CD4-positive, alpha-beta T cell treated with Interferon alpha-2 for 1 hour (primary cell): ENCODE data around the gene TMEM52.

Experiments used
- DNase-seq, 2 donors: peaks; one replicate each; pipeline ENCODE4 v3.0.0-alpha.2; 2020 to 2022

The TMEM52 gene

DNA sequence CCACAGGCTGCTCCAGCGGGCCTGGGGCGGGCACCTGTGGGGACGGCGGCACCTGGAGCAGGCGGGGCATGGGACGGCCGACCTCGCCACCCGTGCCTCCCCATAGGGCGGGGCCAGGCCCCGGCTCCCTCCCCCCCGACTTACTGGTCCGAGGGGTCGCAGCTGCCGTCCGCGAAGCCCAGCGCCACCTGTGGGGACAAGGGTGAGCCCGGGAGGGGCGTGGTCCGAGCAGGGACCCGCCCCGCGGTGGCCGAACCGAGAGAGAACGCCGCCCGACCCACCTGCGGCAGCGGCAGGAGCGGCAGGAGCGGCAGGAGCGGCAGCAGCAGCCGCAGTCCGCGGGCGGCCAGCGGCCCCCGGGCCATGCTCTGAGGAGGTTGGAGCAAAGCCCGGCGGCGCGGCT is at the start of gene TMEM52:
Gene TMEM52, minus strand, starts transcription at position 379 of the 403 bp plus-strand sequence. Its CDS starts 14 bp downstream, at position 365.
- DNase-seq: no peak

DNA sequence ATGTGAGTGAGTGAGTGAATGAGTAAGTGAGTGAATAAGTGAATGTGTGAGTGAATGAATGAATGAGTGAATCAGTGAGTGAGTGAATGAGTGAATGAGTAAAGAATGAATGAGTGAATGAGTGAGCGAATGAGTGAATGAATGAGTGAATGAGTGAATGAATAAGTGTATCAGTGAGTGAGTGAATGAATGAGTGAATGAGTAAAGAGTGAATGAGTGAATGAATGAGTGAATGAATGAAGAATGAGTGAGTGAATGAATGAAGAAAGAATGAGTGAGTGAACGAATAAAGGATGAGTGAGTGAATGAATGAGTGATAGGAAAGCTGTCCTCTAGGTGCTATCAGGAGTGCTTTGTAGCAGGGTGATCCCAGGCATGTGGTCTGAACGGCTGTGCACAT is 48.8 kb upstream of the TMEM52 start:
- DNase-seq: no peak

DNA sequence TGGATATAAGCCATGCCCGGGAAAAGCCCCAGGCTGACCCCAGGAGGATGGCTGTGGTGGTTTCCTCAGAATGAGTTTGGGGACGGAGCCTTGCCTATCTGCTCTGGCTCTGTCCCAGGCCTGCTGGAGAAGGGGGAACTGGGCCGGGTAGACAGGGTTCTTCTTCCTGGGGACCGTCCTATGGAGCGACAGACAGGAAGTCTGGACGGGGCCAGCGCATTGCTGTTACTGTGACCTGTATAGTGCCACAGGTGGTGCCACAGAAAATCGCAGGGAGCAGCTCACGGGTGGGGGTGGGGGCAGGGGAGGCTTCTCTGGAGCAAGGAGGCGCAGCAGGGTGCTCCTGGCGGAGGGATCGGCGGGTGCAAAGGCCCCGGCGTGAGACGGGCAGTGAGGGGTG is 48.1 kb upstream of the TMEM52 start:
- DNase-seq: no peak

DNA sequence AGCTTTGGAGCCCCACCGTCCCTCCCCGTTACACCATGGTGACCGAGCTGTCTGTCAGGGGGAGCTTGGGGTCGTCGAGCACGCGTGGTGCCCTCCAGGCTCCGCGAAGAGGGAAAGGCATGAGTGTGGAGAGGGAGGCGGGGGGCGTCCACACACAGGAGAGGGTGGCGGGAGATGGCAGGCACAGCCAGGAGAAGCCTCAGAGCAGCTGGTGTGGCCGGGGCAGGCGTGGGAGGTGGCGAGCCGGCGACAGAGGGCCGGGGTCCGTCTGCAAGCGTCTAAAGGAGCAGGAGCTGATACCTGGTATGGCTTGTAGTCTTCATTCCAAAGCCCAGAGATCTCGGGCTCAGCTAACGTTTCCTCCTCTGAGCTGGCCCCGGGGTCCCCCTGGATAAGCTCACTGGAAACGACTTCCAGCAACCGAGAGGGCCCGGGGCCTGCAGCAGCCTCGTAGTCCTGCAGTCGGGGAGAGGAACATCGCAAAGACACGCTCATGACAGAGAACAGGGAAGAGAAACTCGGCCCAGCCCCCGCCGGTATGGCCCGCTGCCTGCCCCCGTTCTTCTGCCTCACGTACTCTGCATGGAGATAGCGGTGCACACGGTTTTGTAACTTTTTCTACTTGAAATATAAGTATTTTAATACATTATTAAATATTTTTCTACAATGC is 47.1 kb upstream of the TMEM52 start:
- no peak for DNase-seq

DNA sequence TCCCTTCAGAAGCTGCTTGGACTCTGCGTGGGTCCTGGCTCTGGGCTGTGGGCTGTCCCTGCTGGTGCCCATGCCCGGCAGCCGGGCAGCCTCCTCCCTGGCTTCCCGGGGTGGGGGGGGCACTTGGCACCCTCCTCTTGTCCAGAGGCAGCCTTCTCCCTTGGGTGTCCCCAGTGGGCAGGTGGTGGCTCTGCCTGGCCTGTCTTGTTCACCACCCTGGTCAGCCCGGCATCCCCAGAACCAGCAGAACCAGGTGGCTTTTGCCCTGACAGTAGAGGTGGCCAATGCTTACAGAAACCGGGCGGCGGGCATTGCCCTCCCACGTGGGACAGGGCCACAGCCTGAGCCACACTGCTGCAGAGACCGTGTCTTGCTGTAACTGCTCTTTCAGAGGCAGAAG is 46.5 kb upstream of the TMEM52 start:
- no peak for DNase-seq

DNA sequence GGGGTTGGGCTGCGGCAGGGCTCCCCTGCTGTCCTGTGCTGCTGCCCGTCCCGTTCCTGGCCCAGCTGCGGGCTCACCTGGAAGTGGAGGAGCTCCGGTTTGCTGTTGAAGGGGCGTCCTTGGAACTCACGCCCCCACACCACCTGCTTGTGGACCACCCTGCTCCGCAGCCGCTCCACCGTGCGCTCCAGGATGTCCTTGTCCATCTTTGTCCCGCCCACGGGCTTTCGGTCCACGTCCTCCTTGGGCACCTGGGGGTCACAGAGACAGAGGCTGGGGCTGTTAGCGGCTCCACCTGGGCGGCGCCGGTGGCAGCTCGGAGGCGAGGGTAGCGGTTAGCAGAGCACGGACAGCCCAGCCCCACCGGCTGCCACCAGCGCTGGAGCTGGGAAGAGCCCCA is 45.7 kb upstream of the TMEM52 start:
- DNase-seq: no peak

DNA sequence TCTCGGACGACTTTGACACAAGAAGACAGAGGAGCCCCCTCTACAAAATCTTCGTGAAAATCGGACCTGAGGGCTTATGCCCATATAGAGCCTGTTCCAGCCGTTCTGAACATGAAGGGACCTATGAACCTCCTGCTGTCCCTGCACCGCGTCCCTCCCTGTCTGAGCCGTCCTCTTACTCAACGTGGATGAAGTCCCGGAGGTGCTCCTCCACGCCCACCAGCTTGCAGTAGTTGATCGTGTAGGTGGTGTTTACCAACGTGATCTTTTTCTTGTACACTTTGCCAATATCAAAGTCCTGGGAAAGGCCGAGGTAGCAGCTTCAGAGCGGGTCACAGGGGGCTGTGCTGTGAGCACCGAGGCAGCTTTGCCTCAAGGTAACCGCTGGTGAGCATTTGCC is 44.5 kb upstream of the TMEM52 start:
- DNase-seq: no peak

DNA sequence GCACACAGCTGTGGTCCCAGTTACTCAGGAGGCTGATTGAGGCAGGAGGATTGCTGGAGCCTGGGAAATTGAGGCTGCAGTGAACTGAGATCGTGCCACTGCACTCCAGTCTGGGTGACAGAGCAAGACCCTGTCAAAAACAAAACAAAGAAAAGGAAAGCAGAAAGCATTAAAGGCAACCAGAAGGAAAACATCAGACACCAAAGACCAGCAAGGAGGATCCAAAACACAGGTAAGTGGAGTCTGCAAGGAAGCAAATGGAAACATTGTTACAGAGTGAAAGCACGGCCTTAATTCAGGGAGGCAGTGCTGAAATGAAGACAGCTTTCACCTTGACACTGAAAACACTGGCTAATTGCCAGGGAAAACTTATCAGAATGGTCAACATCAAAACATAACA is 43.7 kb upstream of the TMEM52 start:
- no peak for DNase-seq

DNA sequence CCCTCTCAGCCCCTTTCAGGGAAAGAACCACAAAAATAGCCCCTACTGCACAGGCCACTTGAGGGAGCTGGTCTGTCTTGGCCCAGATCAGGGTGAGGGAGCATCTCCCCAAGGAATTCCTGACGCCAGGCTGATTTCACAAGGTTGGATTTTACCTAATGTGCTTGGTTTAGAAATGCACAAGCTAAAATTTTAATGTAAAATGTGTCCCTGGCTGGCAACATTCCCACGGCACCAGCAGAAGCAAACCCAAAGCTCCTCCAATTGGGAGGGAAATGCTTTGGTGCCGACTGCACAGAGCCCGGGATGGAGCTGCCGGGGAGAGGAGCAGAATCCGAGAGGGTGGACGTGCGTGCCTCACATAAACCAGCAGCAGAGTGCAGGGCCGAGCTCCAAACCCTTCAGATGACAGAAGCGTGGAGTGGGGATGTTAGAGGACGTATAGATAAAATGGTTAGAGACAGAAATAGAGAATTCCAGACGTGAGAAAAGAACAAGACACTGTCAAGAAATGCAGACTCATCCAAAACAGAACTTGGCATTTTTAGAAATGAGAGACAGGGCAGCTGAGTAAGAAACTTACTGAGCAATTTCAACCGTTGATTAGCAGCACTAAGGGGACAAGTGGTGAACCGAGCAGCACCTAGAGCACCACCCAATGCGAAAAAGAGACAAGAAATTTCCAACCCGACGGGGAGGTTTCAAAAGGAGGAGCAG is 41.6 kb upstream of the TMEM52 start:
- no peak for DNase-seq

DNA sequence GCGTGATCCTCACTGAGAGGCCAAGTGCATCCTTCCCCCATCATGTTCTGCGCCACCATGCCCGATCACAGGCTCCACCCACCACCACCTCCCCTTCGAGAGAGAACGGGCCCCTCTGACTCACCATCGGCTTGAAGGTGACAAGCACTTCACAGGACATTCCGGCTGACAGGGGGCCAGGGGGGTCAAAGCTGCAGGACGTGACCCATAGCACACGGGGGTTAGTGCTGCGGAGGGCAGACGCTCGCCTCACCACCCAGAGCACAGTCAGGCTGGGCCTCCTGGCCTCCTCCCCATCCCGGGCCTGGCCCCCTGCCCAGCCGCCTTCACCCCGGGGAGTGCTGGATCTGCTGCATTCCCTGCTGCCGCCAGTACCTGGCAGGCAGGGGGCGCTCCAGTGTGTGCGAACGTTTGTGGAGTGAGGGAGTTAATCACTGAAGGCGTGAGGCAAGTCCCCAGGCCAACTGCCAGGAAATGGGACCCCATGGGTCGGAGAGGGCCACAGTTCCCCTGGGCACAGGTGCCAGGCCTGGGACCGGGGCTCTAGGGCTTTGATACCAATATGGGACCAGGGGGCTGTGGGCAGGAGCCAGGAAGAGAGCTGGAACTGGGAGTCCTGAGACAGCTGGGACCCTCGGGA is 40.9 kb upstream of the TMEM52 start:
- DNase-seq: peak; percentile 41 to 63

DNA sequence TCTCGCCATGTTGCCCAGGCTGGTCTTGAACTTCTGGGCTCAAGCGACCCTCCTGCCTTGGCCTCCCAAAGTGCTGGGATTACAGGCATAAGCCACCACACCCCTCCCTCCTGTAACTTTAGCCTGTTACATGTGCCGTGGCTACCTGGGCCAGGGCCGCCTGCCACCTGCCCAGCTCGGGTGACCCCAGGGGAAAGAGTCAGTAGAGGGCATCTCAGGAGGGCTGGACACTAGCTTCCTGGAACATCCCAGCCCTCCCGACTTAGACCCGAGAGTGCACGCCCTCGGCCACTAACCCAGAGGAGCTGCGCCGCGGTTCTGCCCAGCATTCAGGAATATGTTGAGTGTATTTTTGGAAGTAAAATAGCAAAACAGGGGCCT is 40.4 kb upstream of the TMEM52 start:
- no peak for DNase-seq

DNA sequence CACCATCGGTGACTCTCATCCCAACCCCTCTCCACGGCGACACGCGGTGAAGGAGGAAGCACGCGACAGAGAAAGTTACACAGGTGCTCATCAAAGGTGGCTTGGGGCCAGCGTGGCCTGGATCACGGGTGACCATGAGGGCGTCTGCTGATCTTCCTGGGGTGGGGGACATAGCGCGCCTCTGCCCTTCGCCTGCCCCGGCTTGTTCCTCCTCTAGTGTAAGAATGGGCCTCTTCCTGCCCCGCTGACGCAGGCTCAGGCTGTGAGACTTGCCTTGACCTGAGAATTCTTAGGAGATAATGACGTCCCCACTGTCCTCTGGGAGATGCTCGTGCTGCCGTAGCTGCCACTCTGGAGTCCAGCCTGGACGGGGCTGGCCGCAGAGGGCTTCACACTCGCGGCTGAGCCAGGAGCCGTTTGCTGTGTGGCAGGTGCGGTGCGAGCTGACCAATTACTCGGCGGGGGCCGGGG is 39.0 kb upstream of the TMEM52 start:
- DNase-seq: no peak

DNA sequence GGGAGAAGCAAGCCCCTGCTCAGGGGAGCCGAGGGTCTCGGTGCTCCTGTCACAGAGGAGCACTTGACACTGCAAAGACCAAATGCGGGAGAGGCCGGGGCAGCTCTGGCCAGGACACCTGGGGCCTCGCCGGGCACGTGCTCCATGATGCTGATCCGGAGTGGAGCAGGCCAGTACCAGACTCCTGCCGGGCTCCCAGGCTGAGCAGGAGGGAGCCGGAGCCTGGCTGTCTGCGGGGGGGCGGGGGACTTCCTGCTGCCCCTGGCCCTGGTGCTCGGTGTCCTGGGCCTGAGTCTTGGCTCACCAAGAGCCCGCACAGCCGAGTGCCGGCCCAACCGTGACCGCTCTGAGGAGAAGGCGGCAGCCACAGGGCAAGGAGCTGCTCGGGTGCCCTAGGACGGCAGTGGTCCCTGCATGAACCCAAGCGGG is 38.5 kb upstream of the TMEM52 start:
- DNase-seq: no peak

DNA sequence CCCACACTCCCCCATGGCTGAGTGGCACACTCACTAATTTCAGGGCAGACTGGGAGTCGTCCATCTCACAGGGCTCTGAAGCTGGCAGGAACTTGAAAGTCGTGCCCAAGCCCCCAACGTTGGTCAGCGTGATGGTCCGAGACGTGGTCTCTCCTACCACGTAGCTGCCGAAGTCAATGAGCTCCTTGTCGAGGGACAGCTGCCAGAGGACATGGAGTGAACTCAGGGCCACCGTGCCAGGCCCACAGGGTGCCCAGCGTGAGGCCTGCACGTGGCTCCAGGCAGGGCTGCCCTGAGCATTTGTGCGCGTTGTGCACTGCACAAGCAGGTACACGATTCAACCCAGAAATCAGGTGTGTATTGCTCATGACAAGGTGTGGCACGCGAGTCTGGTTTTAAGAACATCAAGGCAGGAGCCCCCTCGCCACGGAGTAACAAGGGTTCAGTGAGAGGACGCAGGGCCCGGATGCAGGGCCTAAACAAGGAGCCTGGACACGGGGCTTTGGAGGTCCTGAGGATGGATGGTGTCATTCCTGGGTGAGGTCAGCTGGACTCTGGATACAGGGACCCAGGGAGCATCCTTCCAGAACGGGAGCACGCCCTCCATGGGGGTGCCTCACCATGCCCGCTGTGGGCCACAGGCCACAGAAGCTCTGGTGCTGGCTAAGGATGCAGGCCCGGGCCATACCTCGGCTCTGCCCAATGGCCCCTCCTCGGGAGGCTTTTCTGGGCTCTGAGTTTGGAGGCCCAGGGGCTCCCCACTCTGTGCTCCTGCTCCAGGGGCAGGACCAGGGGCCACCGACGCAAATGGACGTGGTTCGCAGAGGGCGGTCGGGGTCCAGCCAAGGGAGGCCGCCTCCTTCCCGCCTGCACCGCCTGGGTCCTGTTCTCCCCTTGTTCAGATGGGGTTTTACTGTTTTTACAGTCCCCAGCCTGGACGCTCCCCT is 37.8 kb upstream of the TMEM52 start:
- DNase-seq: no peak

DNA sequence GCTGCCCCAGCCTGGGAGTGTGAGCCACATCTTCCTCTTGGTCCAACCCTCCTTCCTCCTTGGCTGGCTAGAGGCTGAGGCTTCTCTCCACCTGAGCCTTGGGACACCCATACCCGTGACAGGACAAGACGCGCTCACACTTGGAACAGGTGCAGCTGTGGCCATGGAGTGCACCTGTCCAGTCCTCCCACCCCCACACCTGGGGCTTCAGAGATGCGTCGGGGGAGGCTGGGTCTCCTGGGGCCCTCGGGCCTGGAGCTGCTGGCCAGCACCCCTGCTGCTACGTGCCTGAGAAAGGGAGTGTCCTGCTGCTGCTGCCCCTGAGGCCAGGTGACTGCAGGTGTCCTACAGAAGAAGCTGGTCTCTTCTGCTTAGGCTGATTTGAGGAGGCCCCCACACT is 37.0 kb upstream of the TMEM52 start:
- no peak for DNase-seq

DNA sequence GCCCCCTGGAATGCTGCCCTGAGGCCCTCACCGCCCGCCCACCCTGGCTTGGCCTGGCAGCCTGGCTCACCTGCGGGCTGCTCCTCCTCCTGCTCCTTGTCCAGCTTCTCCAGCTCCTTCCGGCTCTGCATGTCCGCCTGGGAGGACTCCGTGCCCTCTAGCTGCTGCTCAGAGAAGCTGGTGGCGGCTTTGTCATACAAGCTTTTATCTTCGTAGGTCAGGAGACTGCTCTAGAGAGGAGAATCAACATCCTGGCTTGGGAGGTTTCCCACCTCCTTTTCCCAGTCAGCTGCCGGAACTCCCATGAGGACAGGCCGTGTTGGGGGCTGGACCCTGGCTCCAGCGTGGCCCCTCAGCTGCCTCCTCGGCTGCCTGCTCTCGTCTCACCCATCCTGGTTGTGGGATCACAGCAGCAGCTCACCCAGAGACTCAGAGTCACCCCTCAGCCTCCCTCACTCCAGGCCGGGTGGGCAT is 36.6 kb upstream of the TMEM52 start:
- no peak for DNase-seq

DNA sequence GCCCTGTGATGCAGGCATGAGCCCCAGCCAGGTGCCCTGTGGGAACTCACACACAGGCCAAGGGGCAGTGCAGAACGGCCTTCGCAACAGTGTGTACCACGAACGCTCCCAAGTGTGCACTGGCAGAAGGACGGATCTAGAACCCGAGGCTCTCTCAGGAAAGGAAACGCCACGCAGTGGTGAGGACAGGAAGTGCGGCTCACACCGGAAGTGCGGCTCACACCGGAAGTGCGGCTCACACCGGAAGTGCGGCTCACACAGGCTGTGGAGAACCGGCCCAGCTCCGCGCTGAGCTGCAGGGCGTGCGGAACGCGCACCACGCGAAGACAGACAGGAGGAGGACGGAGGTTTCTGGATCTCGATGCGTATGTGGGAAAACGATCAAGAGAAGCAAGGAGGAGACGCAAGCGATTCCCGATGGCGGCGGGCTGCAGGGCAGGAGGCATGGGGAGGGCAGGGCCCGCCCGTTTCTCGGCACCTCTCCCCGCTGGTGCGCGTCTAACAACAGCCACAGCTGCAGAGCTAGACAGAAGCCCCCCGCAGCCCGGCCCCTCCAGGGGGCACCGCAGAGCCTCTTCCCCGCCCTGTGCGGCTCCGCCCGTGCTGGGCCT is 35.9 kb upstream of the TMEM52 start:
- DNase-seq: no peak

DNA sequence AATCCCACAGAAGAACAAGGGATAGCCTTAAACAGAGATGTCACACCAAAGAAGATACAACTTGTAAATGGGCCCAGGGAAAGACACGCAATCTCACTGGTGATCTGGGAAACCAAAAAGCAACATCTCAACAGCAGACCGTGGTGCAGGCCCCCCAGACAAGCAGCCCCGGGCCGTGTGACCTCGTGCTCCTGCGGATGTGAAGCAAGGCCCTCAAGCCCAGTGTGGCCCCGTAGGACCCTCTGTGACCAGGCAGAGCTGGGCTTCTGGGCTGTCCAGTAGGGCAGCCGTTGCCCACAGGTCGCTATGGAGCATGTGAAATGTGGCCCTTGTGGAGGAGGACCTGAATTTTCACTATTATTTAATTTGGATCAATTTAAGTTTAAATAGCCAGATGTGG is 34.9 kb upstream of the TMEM52 start:
- no peak for DNase-seq

DNA sequence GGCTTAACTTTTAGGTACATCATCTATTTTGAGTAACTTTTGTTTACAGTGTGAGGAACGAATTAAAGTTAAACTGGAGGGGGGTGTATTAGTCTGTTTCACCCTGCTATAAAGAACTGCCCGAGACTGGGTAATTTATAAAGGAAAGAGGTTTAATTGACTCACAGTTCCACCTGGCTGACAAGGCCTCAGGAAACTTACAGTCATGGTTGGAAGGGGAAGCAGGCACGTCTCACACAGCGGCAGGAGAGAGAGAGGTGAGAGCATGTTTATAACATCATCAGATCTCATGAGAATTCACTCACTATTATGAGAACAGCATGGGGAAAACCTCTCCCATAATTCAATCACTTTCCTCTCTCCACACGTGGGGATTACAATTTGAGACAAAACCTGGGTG is 31.9 kb upstream of the TMEM52 start:
- no peak for DNase-seq

DNA sequence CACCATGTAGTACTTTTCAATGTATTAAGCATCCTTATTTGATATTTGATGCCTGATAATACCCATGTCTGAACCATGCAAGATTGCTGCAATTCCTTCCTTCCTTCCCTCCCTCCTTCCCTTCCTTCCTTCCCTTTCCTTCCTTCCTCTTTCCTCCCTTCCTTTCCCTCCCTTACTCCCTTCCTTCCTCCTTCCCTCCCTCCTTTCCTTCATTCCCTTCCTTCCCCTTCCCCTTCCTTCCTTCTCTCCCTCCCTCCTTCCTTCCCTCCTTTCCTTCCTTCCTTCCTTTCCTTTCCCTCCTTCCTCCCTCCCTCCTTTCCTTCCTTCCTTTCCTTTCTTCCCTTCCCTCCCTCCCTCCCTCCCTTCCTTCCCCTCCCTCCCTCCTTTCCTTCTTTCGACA is 29.7 kb upstream of the TMEM52 start:
- DNase-seq: no peak

DNA sequence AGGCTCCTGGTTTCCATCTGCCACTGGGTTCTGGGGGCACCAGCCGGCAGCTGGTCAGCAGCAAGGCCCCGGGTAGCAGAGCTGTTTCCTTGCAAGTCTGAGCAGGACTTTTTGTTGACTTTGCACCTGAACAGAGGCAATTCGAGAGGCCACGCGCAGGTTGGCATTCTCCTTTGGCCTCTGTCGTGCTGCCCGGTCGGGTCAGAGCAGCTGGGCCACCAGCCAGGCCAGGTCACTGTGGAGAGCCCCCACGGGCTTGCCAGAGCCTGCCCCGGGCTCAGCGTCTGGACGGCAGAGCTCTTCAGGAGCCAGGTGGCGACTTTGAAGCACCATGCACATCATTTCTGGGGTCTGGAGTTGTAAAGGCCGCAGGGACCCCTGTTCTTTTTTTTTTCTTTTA is 28.4 kb upstream of the TMEM52 start:
- DNase-seq: no peak

DNA sequence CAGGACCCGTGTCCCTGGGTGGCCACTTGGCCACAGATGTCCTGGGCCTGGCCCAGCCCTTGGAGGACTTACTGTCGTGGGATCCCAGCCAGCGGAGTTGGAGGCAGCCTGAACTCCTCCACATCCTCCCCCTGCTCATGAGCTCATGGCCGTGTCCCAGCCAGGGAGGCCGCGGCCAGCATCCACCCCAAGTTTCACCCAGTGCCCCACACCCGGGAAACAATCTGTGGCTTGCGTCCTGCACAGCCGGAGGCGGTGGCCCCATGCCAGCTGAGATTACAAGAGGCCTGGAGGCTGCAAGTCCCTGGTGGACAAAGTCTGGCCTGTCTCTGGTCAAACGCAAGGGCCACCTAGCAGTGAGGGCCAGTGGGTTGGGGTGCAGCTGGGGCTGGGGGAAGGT is 27.5 kb upstream of the TMEM52 start:
- no peak for DNase-seq
